ENCODE results near the gene TRIM74.
"Not testable (repeated sequence)": the region's sequence is repeated elsewhere in the genome, so short reads cannot be mapped to it uniquely, and the experiment has no call there.

TRIM74 gene

GRCh38 chr7:72968980-72969516 lies at the start of gene TRIM74:
TRIM74 (minus strand) TSS chr7:72969466; CDS start chr7:72966157, 3,309 bp downstream.
- DNase-seq = not testable (repeated sequence)

GRCh38 chr7:73006491-73006890 lies 37.2 kb upstream of the TRIM74 start:
- DNase-seq = not testable (repeated sequence)

DNA sequence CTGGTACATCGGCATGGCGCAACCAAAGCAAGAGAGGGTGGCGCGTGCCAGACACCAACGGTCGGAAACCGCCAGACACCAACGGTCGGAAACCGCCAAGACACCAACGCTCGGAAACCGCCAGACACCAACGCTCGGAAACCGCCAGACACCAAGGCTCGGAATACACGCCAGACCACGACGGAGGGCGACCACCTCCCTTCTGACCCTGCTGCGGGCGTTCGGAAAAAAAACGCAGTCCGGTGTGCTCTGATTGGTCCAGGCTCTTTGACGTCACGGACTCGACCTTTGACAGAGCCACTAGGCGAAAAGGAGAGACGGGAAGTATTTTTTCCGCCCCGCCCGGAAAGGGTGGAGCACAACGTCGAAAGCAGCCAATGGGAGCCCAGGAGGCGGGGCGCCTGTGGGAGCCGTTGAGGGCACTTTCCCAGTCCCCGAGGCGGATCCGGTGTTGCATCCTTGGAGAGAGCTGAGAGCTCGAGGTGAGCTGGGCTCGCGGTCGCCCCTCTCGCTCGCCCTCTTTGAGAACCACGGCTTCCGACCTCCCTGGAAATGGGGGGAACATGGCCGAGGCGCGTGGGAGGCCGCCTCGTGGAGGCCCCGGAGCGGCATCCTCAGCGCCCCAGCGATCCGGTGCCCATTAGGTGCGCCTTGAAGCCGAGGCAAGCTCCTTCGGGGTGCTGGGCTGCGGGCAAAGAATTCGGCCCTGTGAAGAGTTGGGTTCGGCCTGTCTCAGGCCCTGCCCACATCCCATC lies 36.6 kb upstream of the TRIM74 start:
- DNase-seq = peak; percentile 96

- not testable (repeated sequence) for DNase-seq
Measured at GRCh38 chr7:73005356-73005692, 36.1 kb upstream of the TRIM74 start.

DNA sequence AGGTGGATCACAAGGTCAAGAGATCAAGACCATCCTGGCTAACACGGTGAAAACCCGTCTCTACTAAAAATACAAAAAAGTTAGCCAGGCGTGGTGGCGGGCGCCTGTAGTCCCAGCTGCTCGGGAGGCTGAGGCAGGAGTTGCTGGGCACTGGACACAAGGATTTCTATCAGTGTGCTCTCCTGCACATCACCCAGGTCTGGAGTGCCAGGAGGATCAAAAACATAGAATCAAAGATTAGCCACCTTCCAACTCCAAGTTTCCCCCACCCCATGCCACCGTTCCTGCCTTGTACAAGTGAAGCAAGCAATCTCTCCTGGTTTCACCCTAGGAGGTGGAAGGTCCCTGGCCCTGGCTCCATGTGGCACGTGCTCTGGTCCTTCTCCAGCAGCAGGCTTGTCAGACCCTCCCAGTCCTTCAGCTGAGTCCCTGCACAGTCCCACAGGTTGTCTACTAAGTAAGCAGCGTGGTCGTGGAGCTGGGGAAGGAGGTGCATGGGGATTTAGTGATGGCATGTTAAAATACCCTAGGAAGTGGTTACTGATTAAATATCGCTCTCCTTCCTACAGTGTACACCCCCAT lies 28.7 kb upstream of the TRIM74 start:
- not testable (repeated sequence) for DNase-seq

DNA sequence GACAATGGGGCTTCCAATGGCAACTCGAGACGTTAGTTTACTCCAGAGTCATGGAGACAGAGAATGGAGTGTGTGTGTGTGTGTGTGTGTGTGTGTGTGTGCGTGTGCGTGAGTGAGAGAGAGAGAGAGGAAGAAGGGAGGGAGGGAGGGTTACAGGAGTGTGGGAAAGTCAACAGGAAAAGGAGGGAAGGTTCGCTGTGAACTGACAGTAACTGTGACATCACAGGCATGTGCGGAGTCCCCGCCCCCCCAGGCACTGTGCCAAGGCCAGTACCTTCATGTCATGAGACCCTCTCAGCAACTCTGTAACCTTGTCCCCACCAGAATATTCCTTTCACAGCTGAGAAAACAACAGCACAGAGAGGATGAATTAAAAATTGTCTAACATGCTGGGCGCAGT lies 28.2 kb upstream of the TRIM74 start:
- DNase-seq = not testable (repeated sequence)

DNA sequence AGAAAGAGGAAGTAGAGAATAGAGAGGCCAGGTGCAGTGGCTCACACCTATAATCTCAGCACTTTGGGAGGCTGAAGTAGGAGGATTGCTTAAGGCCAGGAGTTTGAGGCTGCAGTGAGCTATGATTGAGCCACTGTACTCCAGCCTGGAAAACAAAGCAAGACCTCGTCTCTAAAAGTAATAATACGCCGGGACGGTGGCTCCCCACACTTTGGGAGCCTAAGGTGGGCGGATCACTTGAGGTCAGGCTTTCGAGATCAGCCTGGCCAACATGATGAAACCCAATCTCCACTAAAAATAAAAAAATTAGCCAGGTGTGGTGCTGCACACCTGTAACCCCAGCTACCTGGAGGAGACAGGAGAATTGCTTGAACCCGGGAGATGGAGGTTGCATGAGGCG lies 26.2 kb upstream of the TRIM74 start:
- not testable (repeated sequence) for DNase-seq

- DNase-seq = not testable (repeated sequence)
Measured at GRCh38 chr7:72990146-72990913, 21.1 kb upstream of the TRIM74 start.

DNA sequence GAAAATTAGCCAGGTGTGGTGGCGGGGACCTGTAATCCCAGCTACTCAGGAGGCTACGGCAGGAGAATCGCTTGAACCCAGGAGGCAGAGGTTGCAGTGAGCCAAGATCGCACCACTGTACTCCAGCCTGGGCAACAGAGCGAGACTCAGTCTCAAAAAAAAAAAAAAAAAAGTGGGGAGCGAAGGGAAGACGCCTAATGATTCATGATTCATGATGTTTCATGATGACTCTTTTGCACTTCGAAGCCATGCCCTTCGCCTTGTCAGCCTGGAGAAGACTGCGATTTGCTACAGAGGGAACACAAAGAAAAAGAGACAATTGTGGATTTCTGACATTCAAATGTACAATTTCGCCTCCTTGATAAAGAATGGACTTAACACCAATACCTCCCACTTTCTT lies 12.8 kb upstream of the TRIM74 start:
- DNase-seq = not testable (repeated sequence)

- not testable (repeated sequence) for DNase-seq
Measured at GRCh38 chr7:72980382-72980781, 11.1 kb upstream of the TRIM74 start.

- not testable (repeated sequence) for DNase-seq
Measured at GRCh38 chr7:72976434-72976833, 7.2 kb upstream of the TRIM74 start.

DNA sequence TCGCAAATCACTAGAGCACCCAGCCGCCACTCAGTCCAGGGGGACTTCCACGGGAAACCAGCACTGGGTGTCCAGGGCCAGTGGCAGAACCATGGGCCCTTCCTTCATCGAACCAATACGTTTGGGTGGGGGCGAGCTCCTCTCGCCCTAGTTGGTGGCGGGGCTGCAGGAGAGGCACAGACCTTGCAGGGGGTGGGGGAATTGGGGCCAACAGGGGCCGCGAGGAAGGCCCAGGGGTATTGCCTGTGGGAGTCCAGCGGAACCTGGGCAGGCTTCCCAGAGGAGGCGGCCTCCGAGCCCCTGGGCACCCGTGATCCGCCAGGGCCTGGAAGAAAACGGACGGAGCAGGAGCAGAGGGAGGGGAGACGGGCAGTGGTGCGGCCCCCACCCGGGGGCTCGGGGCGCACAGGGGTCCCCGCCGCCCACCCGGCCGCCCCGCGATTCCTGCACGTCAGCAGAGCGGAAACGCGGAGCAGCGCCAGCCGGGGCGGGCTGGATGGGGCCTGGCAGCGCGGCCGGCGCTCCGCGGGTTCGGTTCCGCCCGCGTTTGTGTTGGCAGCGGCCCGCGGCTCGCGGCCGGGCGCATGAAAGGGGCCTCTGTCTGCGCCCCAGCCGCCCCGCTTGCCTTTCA lies 6.5 kb upstream of the TRIM74 start:
- not testable (repeated sequence) for DNase-seq

DNA sequence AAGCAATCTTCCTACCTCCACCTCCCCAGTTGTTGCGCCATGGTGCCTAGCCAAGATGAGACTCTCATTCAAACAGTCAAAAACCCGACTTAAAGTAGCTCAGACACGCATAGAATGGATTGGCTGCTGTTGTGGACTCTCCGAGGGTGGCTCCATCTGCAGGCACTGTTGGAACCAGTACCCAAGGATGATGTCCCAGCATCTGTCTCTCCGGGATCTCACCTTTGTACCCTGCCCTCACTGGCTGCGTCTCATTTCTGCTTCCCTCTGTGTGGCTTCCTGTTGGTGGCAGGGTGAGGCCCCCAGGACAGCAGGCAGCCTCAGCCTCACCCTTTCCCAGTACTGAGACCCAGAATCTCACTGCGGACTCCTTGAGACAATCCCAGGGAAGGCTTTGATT lies 5.5 kb upstream of the TRIM74 start:
- DNase-seq = not testable (repeated sequence)

- DNase-seq = not testable (repeated sequence)
Measured at GRCh38 chr7:72971505-72971904, 2.2 kb upstream of the TRIM74 start.

GRCh38 chr7:72969688-72970087 lies 422 bp upstream of the TRIM74 start:
- DNase-seq = not testable (repeated sequence)

DNA sequence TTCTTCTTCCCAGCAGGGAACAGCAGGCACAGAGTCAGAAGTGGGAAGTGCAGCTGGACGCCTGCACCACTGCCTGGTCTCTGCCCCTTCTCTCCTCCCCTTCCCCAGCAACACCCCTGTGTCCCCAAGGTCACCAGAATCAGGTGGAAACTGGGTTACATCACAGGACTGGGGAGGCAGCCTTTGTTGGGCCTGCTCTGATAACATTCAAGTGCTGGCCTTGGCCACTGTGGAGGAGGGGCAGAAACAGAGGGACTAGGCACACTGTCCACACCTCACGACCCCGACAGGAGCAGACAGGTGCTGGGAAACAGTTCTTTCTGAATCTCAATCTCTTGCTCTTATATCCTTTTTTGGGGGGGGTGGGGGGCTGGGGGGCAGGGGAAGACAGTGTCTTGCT lies 2.4 kb downstream of the TRIM74 start:
- DNase-seq = not testable (repeated sequence)

DNA sequence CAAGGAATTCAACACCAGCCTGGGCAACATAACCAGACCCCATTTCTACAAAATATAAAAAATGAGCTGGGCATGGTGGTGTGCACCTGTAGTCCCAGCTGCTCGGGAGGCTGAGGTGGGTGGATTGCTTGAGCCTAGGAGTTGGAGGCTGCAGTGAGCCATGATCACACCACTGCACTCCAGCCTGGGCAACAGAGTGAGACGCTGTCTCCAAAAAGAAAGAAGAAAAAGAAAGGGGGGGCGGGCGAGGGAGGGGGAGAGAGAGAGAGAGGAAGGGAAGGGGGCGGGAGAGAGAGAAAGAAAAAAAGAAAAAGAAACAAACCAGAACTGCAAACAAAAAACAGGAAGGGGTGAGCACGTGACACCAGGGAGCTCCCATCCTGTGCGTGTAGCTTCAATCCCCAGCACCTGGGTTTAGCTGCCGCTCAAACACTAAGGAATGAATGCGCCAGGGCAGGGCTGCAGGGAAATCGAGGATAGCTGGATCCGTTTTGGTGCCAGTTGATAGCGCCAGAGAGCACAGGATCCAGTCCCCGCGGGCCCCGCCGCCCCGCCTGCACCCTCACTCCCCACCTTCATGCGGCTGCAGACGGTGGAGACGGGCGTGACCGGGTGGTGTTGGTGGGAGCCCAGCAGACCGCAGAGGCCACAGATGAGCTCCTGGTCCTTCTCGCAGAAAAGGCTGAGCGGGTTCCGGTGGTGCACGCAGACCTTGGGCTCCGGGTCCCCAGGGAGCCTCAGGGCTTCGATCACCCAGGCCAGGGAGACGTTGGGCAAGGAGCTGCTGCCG lies 3.9 kb downstream of the TRIM74 start:
- not testable (repeated sequence) for DNase-seq

DNA sequence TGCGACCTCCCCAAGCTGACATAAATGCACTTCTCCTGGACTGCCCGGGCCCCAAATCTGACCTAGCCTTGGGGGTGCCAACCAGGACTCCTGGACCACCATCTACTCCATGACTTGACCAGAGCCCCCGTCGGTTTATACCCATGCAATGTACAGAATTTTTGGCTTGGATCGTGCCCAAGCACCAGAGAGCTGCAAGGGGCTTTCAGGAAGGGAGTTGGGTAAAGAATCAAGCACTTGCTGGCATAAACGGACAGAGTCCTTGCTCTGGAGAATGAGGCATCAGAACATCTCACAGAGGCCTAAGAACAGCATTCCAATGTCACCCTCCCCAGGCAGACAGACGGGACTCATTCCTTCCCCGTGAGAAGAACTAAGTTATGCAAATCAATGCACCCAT lies 6.2 kb downstream of the TRIM74 start:
- DNase-seq = not testable (repeated sequence)

DNA sequence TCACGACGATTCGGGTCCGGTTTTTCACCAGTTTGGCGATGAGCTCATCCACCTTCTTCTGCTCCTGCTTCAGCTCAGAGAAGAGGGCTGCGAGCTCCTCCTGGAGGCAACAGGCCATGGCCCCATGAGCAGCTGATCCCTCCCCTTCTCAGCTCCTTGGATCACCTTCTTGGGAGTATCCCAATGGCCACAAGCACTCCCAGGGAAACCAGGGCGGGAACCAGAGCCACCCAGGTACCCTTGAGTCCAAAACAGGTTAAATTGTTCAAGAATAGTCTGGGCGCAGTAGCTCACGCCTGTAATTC lies 8.0 kb downstream of the TRIM74 start:
- not testable (repeated sequence) for DNase-seq

- DNase-seq = not testable (repeated sequence)
Measured at GRCh38 chr7:72960626-72961345, 8.5 kb downstream of the TRIM74 start.

GRCh38 chr7:72960029-72960428 lies 9.2 kb downstream of the TRIM74 start:
- not testable (repeated sequence) for DNase-seq

Measured in eye (tissue), 1 donor.